Fibroblast of skin of abdomen (primary cell): ENCODE data around the gene LRRC43.
"Not testable (repeated sequence)": the region's sequence is repeated elsewhere in the genome, so short reads cannot be mapped to it uniquely, and the experiment has no call there.

Experiments used
- DNase-seq: peaks from one replicate; pipeline ENCODE4 v3.0.0-alpha.2; 2013

Gene LRRC43

GRCh38 chr12:122194804-122195203, 11.9 kb downstream of the LRRC43 start:
- DNase-seq, result no peak

GRCh38 chr12:122195405-122195804, 12.5 kb downstream of the LRRC43 start:
- DNase-seq, result no peak

DNA sequence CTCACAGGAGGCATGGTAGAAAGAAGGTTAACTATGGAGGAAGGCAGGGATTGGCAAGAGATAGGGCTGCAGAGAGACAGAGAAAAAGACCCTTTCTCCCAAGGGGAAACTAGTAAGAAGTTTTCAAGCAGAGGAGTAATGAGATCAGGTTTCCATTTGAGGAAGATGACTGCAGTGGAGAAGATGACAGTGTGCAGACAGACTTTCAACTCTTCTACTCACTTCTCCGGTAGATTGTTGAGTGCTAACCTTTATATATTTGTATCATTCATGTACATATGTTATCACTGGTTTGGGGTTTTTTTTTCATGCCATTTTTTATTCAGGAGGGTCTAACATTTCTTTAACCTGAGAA, 14.7 kb downstream of the LRRC43 start:
- DNase-seq, result no peak

GRCh38 chr12:122199484-122200355, 16.8 kb downstream of the LRRC43 start:
- DNase-seq, result no peak

DNA sequence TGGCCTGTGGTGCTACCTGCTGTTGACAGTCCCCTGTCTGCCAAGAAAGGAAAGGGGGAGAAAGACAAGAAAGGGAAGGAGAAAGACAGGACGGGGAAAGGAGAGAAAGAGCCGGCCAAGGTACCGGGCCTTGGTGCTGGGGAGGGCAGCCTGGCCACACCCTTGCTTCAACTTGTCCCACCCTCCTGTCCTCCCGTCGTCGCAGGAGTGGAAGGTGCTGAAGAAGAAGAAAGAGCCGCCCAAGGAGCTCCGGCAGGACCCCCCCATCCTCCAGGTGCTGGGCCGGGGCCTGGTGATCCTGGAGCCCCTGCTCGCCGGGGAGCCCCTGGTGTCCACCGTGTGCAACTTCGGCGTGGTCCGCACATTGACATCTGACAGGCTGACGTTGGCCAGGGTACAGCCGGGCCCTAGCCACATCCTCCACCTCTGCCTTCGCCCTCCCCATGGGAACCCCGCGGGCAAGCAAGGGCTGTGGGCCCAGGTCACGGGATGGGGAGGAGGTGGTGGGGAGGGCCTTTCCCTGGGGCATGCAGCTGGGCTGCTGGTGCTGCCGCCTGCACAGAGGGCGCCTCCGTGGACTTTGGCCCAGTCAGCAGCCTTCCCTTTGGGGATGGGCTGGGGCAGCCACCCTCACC, 17.7 kb downstream of the LRRC43 start:
- no peak for DNase-seq

- no peak for DNase-seq
Measured at GRCh38 chr12:122201381-122201780, 18.5 kb downstream of the LRRC43 start.

DNA sequence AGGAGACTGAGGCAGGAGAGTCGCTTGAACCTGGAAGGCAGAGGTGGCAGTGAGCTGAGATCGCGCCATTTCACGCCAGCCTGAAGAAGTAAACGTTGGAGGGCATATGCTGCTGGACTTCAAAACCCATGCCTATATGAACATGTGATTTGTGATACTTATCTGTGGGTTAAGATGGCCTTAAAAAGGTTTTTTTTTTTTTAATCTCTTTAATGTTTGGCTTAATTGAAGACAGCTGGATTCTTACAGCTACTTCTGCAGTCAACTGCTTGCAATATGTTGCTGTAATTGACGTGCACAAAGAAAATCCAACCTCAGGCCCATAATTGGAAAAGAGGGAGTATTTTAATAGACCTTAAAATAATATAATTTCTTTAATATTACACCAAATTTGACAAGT, 19.1 kb downstream of the LRRC43 start:
- DNase-seq, result peak; percentile 34

DNA sequence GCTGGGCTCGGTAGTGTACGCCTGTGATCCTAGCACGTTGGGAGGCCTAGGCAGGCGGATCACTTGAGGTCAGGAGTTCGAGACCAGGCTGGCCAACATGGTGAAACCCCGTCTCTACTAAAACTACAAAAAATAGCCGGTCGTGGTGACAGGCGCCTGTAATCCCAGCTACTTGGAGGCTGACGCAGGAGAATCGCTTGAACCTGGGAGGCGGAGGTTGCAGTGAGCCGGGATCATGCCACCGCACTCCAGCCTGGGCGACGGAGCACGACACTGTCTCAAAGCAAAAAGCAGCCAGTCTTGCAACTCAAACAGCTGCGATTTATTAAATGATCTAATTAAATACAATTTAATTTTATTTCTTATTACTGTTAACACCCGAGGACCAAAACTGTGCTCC, 19.9 kb downstream of the LRRC43 start:
- not testable (repeated sequence) for DNase-seq

- peak; percentile 40 for DNase-seq
Measured at GRCh38 chr12:122203301-122204166, 20.6 kb downstream of the LRRC43 start, which contains the start of gene B3GNT4. B3GNT4 (plus strand) TSS chr12:122203709; CDS start chr12:122204619, 910 bp downstream.

- DNase-seq, result no peak
Measured at GRCh38 chr12:122204167-122205052, 21.5 kb downstream of the LRRC43 start.

DNA sequence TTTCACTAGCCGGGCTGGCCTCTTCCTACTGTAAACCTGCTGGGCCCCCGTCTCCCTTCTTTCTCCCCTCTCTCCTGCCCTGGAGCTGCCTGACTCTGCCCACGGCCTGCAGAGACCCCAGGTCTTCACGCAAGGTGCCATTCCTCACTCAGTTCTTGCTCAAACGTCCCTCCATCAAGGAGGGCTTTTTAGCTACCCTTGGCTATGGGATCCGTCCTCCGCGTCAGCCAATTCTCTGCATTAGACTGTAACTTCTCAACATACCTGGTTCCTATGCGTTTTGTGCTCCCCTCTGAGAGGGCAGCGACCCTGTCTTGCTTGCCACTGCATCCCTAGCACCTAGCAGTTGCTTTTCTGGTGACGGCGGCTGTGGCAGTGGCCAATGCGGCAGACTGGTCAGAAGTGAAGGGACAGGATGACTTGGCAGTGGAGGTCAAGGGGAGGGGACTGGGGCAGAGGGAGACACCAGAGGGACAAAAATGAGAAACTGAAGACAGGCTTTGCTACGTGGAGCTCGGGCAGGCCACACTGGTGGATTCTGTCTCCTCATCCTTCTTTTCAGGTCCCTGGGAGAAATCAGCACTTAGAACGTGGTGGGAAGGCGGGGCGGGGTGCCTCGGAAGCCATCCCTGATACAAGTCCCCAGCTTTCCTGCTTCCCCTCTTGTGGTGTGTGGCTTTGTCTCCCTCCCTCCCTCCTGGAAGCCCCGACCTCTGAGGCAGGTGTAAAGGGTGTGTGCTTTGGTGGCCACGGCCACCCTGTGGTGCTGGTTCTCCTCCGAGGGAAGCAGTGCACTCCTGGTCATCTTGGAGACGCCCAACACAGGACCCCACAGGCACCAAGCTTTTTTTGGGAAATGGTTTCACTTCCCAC, 22.4 kb downstream of the LRRC43 start:
- no peak for DNase-seq

DNA sequence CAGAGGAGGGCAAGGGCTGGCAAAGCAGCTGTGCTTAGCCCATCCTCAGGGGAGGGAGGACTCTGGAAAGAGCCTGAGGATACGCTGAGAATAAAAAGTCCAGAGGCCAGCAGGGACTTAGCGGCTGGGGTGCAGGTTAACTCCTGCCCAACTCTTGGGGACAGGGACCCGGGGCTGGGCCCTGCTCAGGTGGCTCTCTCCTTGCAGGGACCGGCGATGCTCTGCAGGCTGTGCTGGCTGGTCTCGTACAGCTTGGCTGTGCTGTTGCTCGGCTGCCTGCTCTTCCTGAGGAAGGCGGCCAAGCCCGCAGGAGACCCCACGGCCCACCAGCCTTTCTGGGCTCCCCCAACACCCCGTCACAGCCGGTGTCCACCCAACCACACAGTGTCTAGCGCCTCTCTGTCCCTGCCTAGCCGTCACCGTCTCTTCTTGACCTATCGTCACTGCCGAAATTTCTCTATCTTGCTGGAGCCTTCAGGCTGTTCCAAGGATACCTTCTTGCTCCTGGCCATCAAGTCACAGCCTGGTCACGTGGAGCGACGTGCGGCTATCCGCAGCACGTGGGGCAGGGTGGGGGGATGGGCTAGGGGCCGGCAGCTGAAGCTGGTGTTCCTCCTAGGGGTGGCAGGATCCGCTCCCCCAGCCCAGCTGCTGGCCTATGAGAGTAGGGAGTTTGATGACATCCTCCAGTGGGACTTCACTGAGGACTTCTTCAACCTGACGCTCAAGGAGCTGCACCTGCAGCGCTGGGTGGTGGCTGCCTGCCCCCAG, 23.4 kb downstream of the LRRC43 start:
- DNase-seq, result no peak

GRCh38 chr12:122206976-122207375, 24.1 kb downstream of the LRRC43 start:
- no peak for DNase-seq

- DNase-seq, result no peak
Measured at GRCh38 chr12:122207391-122207790, 24.5 kb downstream of the LRRC43 start.

GRCh38 chr12:122208073-122208820, 25.3 kb downstream of the LRRC43 start:
- DNase-seq, result no peak

DNA sequence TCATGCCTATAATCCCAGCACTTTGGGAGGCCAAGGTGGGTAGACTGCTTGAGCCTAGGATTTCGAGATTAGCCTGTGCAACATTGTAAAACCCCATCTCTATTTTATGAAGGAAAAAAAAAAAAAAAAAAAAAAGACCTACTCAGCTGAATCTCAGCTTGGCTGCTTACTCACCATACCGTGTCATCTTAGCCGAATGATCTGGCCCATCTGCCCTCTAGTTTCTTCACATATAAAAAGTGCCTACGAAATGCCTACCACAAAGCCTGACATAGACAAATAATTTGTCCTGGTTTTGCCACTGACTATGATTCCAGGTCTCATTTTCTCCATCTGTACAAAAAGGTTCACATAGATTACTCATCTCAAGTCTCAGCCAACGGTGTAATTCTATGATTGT, 32.8 kb downstream of the LRRC43 start:
- DNase-seq, result no peak

GRCh38 chr12:122216445-122216844, 33.5 kb downstream of the LRRC43 start:
- DNase-seq, result no peak

- peak; percentile 100 for DNase-seq
Measured at GRCh38 chr12:122225683-122226365, 42.9 kb downstream of the LRRC43 start, which contains the start of gene DIABLO. DIABLO (minus strand) TSS chr12:122226052; CDS start chr12:122226014, 38 bp downstream.
